OCI-LY1 (cell line): ENCODE results near the gene OSBPL6.

Experiments
- EZH2 ChIP-seq: fragments of 200-600 bp; sonication (generic), shearing (Covaris generic); IDR thresholded peaks from 2 replicates; pipeline ENCODE4 v1.8.0; 2017; ENCODE audit warnings: borderline replicate concordance, mixed run types, mild to moderate bottlenecking, antibody characterized with exemption, low read length, moderate library complexity, mixed read lengths
- TF ChIP-seq, protein P1 (sequence below): fragments of 200-600 bp; sonication (generic), shearing (Covaris generic); IDR thresholded peaks from 2 replicates; pipeline ENCODE4 v1.5.1; 2017; ENCODE audit warnings: mild to moderate bottlenecking, antibody characterized with exemption, low read length, moderate library complexity, mixed read lengths

DNA sequence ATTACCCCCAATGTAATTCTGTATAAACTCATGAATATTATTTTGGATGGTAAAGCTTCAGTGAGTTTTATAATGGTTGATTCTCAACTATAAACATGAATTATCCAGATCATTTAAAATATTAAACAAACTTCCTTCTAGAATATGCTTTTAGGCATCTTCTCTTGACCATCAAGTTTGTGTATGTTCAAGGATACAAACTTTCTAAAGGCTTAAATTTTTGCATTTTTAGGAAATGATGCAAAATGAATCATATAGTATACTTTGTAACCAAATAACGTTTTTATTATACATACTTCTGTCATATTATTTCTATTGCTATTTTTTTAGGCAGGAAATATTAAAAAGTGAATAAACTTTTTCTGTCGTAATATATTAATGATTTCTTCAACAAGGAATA is 62.8 kb downstream of the OSBPL6 start:
- TF ChIP-seq, protein P1, sequence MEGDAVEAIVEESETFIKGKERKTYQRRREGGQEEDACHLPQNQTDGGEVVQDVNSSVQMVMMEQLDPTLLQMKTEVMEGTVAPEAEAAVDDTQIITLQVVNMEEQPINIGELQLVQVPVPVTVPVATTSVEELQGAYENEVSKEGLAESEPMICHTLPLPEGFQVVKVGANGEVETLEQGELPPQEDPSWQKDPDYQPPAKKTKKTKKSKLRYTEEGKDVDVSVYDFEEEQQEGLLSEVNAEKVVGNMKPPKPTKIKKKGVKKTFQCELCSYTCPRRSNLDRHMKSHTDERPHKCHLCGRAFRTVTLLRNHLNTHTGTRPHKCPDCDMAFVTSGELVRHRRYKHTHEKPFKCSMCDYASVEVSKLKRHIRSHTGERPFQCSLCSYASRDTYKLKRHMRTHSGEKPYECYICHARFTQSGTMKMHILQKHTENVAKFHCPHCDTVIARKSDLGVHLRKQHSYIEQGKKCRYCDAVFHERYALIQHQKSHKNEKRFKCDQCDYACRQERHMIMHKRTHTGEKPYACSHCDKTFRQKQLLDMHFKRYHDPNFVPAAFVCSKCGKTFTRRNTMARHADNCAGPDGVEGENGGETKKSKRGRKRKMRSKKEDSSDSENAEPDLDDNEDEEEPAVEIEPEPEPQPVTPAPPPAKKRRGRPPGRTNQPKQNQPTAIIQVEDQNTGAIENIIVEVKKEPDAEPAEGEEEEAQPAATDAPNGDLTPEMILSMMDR = no peak
- no peak for TF ChIP-seq EZH2
